DMS153 treated with DMSO at 0.1 percent for 48 hours (cell line): ENCODE results near the gene ELOVL1.
A peak's percentile ranks its signal among the peaks of the same experiment; 100 is the strongest.

Source experiments
- DNase-seq: peaks from one replicate; lab custom pipeline; 2025; ENCODE audit not compliant: unreplicated experiment; lab: John Stamatoyannopoulos, UW

Gene ELOVL1

DNA sequence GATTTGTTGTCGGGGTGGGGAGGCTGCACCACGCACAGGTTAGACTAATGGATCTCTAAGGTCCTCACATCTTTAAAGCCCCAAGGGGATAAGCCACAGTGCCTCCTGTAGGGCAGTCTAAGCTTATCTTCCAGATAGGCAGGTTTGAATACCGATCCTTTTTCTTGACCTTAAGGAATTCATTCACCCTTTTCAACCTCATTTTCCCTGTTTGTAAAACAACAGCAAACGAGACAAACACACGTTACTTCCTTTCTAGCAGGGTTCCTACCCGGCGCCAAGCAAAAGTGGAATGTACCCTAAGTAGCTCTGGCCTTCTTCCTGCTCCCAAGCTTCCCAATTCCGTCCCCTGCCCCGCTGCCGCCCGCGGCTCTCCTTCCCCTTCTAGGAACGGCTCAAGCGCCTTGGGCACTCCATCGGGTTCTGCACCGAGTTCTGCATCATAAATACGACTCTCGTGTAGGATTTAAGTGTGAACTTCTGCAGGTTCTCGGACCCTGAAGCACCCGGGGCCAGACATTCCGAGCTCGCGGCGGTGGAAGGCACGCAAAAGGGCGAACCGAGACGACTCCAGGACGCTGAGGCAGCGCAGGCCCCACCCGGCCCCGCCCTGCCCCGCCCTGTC lies 9.6 kb downstream of the ELOVL1 start:
- DNase-seq: peak; percentile 64

DNA sequence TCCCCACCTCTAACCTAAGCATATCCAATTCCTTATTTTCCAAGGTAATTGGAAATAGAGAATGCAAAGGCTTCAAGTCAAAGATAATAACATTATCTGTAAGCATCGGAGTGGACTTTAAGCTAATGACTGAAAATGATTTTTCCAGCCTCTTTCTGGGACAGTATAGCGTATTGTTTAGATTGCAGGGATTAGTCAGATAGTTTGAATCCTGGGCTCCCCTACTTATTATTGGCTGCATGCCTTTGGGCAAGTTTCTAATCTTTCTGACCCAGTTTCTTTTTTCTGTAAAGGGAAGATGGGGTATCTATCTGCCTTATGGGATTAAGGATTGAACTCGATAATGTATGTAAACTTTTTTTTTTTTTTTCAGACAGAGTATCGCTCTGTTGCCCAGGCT lies 10.6 kb downstream of the ELOVL1 start:
- DNase-seq: no peak

DNA sequence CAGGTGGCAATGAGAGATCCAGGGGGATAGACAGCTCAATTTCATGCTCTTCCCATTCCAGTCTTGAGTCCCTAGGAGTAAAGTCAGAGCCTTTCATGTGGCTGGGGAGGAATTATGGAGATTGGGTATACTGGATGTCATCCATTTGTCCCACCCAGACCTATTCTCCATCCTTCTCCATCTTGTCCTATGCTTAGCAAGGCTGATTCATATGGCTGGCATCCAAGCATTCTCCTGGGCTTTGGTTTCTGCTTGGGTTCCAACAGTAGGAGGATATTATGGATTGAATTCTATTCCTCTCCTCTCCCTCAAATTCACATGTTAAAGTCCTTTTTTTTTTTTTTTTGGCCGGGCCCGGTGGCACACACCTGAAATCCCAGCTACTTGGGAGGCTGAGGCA lies 12.9 kb downstream of the ELOVL1 start:
- DNase-seq: no peak

DNA sequence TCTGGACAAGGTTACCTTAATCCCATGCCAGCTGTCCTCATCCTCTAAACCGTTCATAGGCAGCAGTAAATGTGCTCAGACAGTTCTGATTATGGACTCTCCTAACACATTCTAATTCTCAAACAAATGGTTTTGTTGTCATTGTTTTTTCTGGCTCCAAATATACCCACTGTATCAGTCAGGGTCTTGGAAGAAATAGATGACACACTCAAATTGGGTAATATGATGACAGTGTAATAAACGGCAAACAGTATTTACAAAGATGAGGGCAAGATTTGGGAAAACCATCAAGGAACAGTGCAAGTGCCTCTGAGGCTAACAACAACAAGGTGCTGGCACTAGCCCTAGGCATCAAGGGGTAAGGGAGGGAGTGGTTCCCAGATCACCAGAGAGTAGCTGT lies 13.3 kb downstream of the ELOVL1 start:
- no peak for DNase-seq

DNA sequence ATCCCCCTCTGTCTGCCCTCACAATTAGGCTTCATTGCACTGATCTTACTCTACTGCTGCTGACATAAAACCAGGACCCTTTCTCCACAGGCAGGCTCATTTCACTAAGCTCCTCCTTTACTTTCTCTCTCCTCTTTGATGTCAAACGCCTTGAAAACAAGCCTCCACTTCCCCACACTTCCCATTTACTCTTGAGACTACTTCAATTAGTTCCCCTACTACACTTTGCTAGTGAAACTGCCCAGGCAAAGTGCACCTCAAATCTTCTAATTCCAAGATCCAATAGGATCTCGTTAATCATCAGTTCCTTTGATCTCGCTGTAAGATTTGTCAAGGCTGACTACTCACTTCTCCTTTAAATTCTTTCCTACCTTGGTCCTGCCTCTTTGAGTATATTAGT lies 14.9 kb downstream of the ELOVL1 start:
- no peak for DNase-seq

DNA sequence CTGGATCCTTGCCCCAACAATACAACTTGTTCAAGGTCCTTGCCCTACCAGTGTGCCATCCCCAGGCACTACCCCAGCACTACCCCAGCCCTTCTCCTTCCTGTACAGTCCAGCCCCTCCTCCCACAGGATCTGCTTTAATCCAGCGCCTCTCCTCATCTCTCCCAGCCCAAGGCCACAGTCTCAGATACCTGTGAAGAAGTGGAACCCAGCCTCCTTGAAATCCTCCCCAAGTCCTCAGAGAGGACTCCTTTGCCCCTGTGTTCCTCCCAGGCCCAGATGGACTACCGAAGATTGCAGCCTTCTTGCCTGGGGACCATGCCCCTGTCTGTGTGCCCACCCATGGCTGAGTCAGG lies 15.5 kb downstream of the ELOVL1 start:
- DNase-seq: no peak

DNA sequence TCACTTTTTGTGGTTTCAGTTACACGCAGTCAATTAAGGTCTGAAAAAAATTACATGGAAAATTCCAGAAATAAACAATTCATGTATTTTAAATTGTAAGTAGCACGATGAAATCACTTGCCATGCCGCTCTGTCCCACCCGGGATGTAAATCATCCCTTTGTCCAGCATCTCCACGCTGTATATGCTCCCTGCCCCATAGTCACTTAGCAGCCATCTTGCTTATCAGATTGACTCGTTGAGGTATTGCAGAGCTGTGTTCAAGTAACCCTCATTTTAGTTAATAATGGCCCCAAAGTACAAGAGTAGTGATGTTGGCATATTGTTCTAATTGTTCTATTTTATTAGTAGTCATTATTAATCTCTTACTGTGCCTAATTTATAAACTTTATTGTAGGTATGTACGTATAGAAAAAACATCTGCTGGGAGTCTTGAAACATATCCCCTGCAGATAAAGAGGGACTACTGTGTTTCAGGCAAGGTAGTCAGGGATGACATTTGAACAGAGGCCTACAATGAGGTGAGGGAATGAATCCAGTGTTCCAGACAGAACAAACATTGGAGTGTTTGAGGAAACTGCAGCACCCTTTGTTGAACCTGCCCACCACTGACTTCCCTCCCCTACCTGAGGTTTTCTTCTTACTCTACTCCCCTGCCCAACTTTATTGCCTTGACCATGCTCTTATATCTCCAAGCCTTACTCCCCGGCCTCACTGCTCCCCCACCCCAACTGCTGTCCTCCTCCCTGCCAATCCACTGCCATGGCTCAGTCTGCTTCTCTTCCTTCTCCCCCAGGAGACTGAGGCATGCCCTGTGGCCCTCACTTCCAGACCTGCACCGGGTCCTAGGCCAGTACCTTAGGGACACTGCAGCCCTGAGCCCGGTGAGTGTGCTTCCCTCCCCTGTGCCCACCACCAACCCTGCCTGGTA lies 16.1 kb downstream of the ELOVL1 start:
- peak; percentile 11 for DNase-seq

DNA sequence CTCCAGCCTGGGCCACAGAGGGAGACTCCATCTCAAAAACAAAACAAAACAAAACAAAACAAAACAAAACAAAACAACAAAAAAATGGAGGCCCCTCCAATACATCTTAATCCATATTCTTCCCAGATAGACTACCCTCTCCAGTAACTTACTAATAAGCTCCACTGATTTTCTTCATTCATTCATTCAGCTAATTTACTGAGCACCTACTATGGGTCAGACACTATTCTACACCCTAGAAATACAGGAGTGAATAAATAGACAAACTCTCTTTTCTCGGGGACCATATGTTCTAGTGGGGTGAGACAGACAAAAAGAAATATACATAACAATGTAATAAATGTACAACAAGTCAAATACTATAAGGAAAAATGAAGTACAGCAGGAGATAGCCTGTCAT lies 16.8 kb downstream of the ELOVL1 start:
- no peak for DNase-seq

DNA sequence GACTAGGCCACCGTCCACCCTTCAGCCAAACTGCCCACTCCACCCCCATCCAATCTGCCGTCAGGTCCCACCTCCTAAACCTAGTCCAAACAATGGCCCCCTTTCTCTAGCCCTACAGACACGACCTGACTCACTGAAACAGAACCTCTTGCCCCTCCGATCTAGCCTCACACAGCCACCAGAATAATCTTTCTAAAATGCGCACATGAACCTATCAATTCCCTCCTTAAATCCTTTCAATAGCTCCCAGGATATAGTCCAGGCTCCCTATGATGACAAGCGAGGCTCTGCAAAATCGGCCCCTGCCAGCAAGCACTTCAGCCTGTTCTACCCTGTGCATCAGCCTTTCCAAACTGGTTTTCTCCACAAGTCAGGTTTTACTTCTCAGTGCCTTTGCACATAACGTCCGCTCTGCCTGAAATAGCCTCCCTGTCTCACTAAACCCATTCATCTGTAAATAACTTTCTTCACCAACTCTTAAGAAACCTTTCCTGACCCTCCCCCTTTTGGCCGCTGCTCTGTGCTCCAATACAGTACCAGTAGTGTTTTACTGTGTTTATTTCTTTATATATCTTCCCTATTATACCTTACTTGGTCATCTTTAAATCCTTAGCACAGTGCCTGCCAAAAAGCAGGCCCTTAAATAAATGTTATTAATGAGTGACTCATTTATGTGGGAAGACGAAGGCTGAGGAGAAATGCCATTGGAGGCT lies 18.1 kb downstream of the ELOVL1 start:
- no peak for DNase-seq

DNA sequence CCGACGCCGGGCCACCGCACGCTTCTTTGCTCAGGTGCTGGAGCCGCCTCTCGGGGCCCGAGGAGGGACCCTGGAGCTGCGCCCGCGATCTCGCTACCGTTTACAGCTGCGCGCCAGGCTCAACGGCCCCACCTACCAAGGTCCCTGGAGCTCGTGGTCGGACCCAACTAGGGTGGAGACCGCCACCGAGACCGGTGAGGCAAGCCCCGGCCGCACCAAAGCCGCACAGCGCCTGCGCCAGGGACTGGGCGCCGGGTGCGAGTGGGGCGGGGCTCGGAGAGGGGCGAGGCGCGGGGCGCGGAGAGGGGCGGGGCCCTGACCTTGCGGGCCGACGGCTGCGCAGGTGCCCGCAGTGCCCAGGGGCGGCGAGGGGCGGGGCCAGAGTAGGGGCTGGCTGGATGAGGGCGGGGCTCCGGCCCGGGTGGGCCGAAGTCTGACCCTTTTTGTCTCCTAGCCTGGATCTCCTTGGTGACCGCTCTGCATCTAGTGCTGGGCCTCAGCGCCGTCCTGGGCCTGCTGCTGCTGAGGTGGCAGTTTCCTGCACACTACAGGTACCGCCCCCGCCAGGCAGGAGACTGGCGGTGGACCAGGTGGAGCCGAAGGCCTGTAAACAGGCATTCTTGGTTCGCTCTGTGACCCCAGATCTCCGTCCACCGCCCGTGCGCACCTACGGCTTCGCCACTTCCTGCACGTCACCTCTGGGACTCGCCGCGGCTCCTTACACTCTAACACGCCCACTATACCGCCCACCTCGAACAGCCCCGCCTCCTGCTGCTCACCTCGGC lies 18.8 kb downstream of the ELOVL1 start:
- DNase-seq: peak; percentile 97

DNA sequence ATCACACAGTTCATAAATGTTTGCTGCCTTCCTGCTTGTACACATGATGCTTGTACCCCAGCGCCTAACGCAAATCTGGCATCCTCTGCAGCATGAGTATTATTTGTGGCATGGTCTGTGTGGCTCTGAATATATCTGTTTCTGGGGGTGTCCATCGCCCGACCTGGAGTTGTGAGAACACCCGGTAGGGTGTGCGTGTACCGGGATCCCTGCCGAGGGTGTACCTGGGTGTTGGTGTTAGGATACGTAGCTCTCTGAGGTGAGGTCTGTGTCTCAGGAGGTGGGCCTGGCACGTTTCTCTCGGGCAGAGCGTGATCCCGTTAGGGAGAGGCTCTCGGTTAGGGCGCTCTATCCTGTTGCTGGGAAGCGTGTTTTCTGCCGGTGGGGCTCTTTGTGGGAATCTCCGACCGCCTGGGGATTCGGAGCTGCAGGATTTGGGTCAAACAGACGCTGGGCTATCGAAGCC lies 19.4 kb downstream of the ELOVL1 start:
- DNase-seq: peak; percentile 84

DNA sequence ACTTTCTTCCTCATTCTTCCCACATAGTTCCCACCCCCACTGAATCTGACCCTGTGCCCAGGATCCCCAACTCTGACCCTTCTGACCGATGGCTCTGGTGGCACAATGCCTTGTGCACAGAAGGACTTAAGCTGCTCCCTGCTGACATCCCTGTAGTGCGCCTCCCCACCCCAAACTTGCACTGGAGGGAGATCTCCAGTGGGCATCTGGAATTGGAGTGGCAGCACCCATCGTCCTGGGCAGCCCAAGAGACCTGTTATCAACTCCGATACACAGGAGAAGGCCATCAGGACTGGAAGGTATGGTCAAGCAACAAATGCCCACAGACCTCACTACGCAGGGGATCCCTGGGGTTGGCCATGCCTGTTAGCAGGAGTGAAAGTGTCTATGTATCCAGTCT lies 21.2 kb downstream of the ELOVL1 start:
- no peak for DNase-seq

DNA sequence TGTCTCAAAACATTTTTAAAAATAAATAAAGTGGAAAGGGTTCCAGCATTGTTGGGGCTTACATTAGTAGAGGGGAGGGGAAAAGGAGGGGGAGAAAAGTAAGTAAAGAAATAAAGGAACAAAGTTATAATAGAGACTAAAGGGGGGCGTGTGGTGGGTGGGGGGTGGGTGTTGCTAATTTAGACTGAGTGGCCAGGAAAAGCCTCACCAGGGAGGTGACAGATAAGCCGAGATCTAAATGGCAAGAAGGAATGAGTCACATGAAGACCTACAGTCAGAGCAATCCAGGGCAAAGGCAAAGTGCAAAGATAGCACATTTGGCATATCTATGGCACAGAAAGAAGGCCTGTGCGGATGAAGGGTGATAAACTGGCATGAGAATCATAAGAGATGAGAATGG lies 22.7 kb downstream of the ELOVL1 start:
- DNase-seq: no peak

DNA sequence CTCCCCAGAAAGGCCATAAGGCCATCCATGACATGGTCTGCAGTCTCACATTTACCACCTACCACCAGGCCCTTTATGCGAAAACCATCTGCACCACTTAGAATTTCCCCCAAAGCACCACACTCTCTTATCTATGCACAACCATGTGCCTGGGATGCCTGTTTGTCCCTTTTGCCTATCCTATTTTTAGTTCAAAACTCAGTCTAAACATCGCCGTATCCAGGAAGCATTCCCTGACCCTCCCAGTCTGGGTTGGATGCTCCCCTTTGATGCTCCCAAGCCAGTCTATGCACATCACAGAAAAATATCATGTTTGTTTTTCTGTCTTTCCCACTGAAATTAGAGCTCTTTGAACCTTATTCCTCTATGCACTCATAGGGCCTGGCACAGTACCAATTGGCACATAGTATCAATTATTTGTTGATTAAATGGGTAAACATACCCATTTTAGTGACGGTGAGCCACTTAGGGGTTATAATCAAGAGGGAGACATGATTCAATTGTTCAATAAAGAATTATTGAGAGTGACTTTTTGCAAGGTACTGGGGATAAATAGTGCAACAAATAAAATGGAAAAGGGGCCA lies 23.5 kb downstream of the ELOVL1 start:
- DNase-seq: no peak

DNA sequence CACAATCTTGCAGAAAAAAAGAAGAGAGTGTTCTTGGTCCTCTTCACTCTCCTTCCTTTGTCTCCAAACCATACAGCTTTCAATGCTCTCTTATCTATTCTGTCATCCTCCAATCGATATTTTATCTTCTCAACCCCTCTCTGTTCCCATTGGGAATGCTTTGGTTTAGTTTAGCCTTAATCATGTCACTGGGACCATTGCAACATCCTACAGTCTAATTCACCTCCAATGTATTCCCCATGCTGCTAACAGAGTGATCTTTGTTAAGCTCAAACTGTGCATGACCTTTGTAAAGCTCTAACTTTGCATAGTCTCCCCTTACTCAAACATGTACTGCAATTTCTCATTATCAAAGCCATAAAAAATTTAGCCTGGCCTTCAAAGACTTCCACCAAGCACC lies 27.3 kb downstream of the ELOVL1 start:
- no peak for DNase-seq

DNA sequence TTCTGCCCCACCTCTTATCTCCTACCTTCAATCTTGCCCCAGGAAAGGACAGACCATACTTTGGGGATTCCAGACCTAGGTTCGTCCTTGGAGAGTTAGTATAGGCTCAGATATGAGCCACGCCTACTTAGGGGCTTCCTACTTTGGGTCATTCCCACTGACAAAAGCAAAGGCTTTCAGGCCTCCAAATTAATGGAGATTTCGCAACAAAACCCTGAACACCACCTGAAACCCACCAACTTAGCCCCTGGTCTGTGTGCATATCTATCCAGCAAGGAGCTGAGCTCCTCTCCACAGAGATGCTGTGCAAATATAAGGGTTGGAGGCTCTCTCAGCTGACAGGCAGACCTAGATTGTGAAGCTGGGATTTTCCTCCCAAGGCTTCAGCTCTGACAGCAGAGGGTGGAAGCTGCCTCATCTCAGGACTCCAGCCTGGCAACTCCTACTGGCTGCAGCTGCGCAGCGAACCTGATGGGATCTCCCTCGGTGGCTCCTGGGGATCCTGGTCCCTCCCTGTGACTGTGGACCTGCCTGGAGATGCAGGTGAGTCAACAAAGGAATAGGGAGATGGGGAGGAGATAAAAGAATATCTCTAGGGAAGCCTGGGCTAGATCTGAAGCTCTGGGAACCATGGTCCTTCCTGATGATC lies 28.1 kb downstream of the ELOVL1 start:
- DNase-seq: no peak

DNA sequence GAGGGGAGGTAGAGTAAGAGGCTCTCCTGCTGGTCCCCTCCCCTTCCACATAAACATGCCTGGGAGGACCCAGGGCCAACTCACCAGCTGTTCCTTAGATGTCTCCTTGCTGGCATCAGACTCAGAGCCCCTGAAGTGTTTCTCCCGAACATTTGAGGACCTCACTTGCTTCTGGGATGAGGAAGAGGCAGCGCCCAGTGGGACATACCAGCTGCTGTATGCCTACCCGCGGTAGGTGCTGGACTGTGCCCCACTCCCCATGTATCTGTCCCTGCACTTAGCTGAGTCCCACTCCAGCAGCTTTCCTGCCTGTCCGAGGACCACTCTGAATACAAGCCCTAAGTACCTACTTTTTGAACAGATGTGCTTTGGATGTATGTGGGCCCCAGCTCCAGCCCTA lies 29.8 kb downstream of the ELOVL1 start:
- no peak for DNase-seq

DNA sequence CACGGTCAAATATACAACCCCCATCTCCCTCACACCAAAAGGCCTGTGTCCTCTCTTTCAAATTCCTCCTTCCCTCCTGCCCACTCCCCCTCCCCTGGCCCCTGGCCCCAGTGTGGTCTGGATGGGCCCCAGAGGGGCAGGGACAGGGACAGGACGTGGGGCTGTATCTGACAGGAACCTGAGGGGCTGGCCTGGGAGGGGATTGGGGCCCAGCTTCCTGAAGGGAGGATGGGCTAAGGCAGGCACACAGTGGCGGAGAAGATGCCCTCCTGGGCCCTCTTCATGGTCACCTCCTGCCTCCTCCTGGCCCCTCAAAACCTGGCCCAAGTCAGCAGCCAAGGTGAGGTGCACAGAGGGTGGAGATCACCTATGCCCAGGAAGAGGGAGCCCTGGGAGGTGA lies 30.2 kb downstream of the ELOVL1 start, which contains the start of gene MPL:
Gene MPL (plus strand): TSS at position 231 of the 400 bp plus-strand sequence. CDS start 31 bp downstream, at position 262.
- no peak for DNase-seq

DNA sequence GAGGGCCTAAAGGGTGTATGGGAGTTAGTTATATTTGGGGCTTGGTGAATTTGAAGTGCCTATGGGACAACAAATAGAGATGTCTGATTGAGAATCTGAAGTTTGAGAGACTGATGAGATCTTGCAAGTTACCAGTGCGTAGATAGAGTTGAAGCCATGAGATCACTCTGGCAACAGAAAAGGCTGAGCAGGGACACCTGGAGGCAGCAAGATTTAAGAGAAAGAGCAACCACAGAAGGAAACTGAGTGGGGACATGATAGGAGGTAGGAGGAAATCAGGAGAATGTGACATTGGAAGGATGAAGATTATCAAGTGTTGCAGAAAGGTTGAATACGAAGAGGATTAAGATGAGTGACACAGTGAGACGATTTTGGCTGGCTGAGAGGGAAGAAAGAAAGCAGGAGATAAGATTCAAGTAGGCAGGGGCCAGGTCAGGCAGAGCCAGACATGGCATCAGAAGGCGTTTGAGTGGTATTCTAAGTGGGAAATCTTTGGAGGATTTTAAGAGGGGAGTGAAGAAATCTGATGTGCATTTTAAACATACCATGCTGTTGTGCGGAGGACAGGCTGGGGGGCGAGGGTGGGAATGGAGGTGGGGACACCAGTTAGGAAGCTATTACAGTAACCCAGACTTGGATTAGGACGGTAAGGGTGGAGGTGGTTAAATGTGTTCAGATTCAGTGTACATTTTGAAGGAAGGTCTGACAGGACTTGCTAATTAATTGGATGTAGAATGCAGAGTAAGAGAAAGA lies 33.2 kb downstream of the ELOVL1 start:
- DNase-seq: no peak
